Naive thymus-derived CD4-positive, alpha-beta T cell (primary cell): ENCODE measurements around the gene WDR27. TPM values are rescaled to one million over a fixed set of nuclear protein-coding genes. Genes with fewer than 3 reads are reported as not detected.

Source experiments
- ATAC-seq: fragments of 150-1000 bp; cut with Tn5 transposase; 2 replicates; pipeline ENCODE4 v1.10.0; 2021; ENCODE audit warnings: mild to moderate bottlenecking, moderate library complexity
- CTCF ChIA-PET: fragments of 350-600 bp; sonication (Branson Sonifier 250); formaldehyde crosslinking; loops from one replicate; lab custom pipeline; 2021; ENCODE audit warnings: antibody characterized with exemption; lab: Charles Lee
- POLR2A ChIA-PET: fragments of 350-600 bp; sonication (Branson Sonifier 250); formaldehyde crosslinking; loops from one replicate; lab custom pipeline; 2021; ENCODE audit warnings: antibody characterized with exemption, inconsistent platforms; lab: Charles Lee
- DNase-seq, 9 donors: peaks; one replicate each; pipeline versions ENCODE4 v3.0.0 to v3.0.0-alpha.2; 2020 to 2022; ENCODE audit warnings: mixed read lengths in 1 of 9
- H3K27ac ChIP-seq: one replicate; pipeline ENCODE4 v1.7.0; 2013; ENCODE audit warnings: mild to moderate bottlenecking, low read depth, low read length, moderate library complexity
- H3K27me3 ChIP-seq, 2 donors: one replicate each; pipeline ENCODE4 v1.7.0; 2013; ENCODE audit warnings: low read length in 2 of 2, mild to moderate bottlenecking in 2 of 2, moderate library complexity in 2 of 2; ENCODE audit not compliant: control insufficient read depth in 2 of 2, insufficient read depth in 2 of 2
- H3K36me3 ChIP-seq, 3 experiments: 1 replicate in 2 of 3; 2 replicates in 1 of 3; pipeline ENCODE4 v1.7.0; 2013; ENCODE audit warnings: low read length in 3 of 3, mild to moderate bottlenecking in 3 of 3, moderate library complexity in 1 of 3; ENCODE audit not compliant: insufficient read depth in 3 of 3, control insufficient read depth in 2 of 3
- H3K4me1 ChIP-seq, 2 donors: one replicate each; pipeline ENCODE4 v1.7.0; 2013; ENCODE audit warnings: low read length in 2 of 2, mild to moderate bottlenecking in 2 of 2, moderate library complexity in 1 of 2; ENCODE audit not compliant: control insufficient read depth in 2 of 2, insufficient read depth in 2 of 2
- H3K4me3 ChIP-seq: 2 replicates; pipeline ENCODE4 v1.7.0; 2013; ENCODE audit warnings: mild to moderate bottlenecking, low read length
- H3K9me3 ChIP-seq, 3 experiments: 1 replicate in 2 of 3; 2 replicates in 1 of 3; pipeline ENCODE4 v1.7.0; 2013; ENCODE audit warnings: low read length in 3 of 3; ENCODE audit not compliant: control insufficient read depth in 2 of 3
- H3K27ac Mint-ChIP-seq, 9 donors: one replicate each; pipeline ENCODE4 v1.8.0; 2020 to 2022; ENCODE audit warnings: mixed read lengths in 9 of 9, mild to moderate bottlenecking in 8 of 9, moderate library complexity in 5 of 9, inconsistent platforms in 2 of 9
- H3K27me3 Mint-ChIP-seq, 5 donors: one replicate each; pipeline ENCODE4 v1.8.0; 2021 to 2022; ENCODE audit warnings: mixed read lengths in 5 of 5, mild to moderate bottlenecking in 1 of 5
- H3K36me3 Mint-ChIP-seq, 5 donors: one replicate each; pipeline ENCODE4 v1.8.0; 2020 to 2022; ENCODE audit warnings: mixed read lengths in 5 of 5, mild to moderate bottlenecking in 3 of 5, inconsistent platforms in 1 of 5
- H3K4me1 Mint-ChIP-seq, 7 donors: one replicate each; pipeline ENCODE4 v1.8.0; 2020 to 2022; ENCODE audit warnings: mixed read lengths in 7 of 7, mild to moderate bottlenecking in 3 of 7, inconsistent platforms in 1 of 7
- H3K4me3 Mint-ChIP-seq, 10 donors: one replicate each; pipeline ENCODE4 v1.8.0; 2020 to 2022; ENCODE audit warnings: mild to moderate bottlenecking in 10 of 10, mixed read lengths in 10 of 10, moderate library complexity in 6 of 10, inconsistent platforms in 2 of 10
- H3K9me3 Mint-ChIP-seq, 11 donors: one replicate each; pipeline ENCODE4 v1.8.0; 2020 to 2022; ENCODE audit warnings: mixed read lengths in 11 of 11, mild to moderate bottlenecking in 4 of 11, inconsistent platforms in 1 of 11, moderate library complexity in 1 of 11
- intact Hi-C, 2 donors: fragments of 100-400 bp; cut with micrococcal nuclease; formaldehyde crosslinking; loops; one replicate each; pipeline ENCODE4 v1.15.1; 2023
- polyA plus RNA-seq, 2 donors: library from polyadenylated mRNA; unstranded; fragments of 300-500 nt; fragmentation: Illumina TruSeq; gene quantifications; one replicate each; pipeline ENCODE4 v1.2.3, GENCODE V29; 2021
- total RNA-seq, 6 experiments: library from RNA in 5 of 6; stranded (reverse) in 5 of 6; gene quantifications; 1 replicate in 5 of 6; 2 replicates in 1 of 6; pipeline ENCODE4 v1.2.3 and lab custom pipeline; 2021 to 2026

Gene WDR27
- total and polyA plus RNA-seq, 7 experiments from 2014 or later: 6.7 to 89.0 (median 36.0) TPM

DNA sequence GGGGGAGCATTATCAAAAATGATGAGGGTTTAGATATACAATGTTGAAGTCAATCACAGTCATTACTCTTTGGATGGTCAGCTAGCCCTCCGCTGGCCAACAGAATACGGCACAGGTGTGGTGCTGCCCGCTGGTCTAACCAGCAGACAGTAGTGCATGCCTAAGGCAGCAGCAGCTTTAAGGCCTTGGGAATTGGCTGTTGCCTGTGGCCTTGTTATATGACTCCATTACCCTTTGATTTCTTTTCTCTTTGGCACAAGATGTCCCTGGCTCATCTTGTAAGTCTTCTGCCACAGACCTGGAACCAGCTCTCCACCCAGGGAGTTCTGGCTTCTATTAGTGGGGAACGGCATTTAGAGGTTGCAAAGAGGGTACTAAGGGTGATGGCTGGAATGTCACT, 110.2 kb downstream of the WDR27 start:
- ATAC-seq (no peak), DNase-seq (no peak)
- Histone ChIP-seq H3K27ac (no peak overlapping the region), H3K36me3 (no peaks in the 10 kb centered on the region), H3K9me3 (no peaks in the 10 kb centered on the region), H3K4me3 (no peak overlapping the region), H3K27me3 (no peaks in the 10 kb centered on the region), H3K4me1 (peaks cover 20 to 22% of the 10 kb centered on the region in 2 donors)
- H3K9me3 Mint-ChIP-seq: peaks cover 0 to 4% (median 0%) of the 10 kb centered on the region in 11 donors
- intact Hi-C loops: no loop called here
- POLR2A ChIA-PET: no interaction called here
- no peaks in the 10 kb centered on the region for H3K27me3 Mint-ChIP-seq
- CTCF ChIA-PET: no interaction called here
- peak overlapping the region in 2 of 9 donors; percentile 9 to 22 for H3K27ac Mint-ChIP-seq
- H3K4me1 Mint-ChIP-seq: peaks cover 13 to 36% (median 24%) of the 10 kb centered on the region in 7 donors
- peaks cover 3 to 12% (median 3%) of the 10 kb centered on the region in 5 donors for H3K36me3 Mint-ChIP-seq
- H3K4me3 Mint-ChIP-seq: no peak overlapping the region

DNA sequence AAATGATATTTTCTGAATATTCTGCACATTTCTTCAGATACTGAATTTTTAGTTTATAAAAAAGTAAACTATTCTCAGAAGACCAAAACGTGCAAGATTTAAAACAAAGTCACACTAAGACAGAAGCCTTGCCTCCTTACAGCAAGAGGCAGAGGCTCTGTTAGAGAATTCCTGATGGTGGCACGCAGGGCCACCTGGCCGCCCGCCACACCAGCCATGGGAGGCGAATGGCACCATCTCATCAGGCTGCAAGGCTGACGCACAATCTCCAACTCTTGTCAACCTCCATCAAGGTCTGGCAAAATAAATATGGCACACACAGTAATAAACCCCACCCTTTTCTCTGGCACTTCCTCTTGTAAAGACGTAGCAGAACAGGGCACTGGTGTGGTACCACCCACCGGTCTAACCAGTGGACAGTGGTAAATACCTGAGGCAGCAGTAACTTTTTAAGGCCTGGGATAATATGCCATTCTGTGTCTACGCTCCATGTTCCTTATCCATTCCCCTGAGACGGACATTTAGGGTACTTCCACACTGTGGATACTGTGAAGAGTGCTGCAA, 111.4 kb downstream of the WDR27 start:
- DNase-seq (no peak), ATAC-seq (no peak)
- Histone ChIP-seq H3K27ac (peak overlapping the region; percentile 22), H3K27me3 (no peaks in the 10 kb centered on the region), H3K4me1 (peaks cover 20 to 22% of the 10 kb centered on the region in 2 donors), H3K4me3 (no peak overlapping the region), H3K9me3 (no peaks in the 10 kb centered on the region), H3K36me3 (no peaks in the 10 kb centered on the region)
- H3K4me1 Mint-ChIP-seq: peaks cover 13 to 42% (median 24%) of the 10 kb centered on the region in 7 donors
- H3K27ac Mint-ChIP-seq: peak overlapping the region in 7 of 9 donors; percentile 74 to 88 (median 82)
- POLR2A ChIA-PET: no interaction called here
- H3K27me3 Mint-ChIP-seq: no peaks in the 10 kb centered on the region
- peak overlapping the region in 4 of 10 donors; percentile 44 to 70 (median 59) for H3K4me3 Mint-ChIP-seq
- CTCF ChIA-PET: no interaction called here
- intact Hi-C loops: no loop called here
- H3K9me3 Mint-ChIP-seq: peaks cover 0 to 6% (median 0%) of the 10 kb centered on the region in 11 donors
- peaks cover 3 to 8% (median 4%) of the 10 kb centered on the region in 5 donors for H3K36me3 Mint-ChIP-seq

DNA sequence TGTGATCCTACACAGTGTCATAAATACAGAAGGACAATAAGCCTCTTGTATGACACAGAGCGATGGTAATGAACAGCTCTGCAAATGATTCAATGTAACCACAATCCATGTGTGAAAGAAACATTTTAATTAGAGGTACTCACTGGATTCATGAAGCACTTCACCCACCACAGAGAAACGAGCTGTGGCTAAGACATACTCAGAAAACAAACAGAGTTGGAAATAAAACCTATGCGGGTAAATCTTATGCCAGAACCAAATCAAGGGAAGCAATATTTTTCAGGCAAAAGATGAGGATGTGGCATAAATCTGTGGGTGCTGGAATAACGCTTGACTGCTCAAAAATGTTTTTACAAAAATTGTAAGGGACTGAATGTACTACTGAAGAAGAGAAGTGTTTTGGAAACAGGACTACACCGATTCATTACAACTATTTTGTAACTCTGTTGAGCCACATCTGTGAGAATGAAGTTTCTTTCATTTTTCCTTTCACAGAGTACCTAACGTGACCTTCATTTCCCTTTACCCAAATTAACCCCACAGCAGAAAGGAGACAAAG, 112.1 kb downstream of the WDR27 start:
- Histone ChIP-seq H3K9me3 (no peaks in the 10 kb centered on the region), H3K36me3 (no peaks in the 10 kb centered on the region), H3K4me3 (no peak overlapping the region), H3K27me3 (no peaks in the 10 kb centered on the region), H3K4me1 (peaks cover 20 to 27% of the 10 kb centered on the region in 2 donors), H3K27ac (peak overlapping the region; percentile 22)
- H3K27me3 Mint-ChIP-seq: no peaks in the 10 kb centered on the region
- intact Hi-C loops: no loop called here
- H3K4me3 Mint-ChIP-seq: peak overlapping the region in 9 of 10 donors; percentile 5 to 70 (median 45)
- ATAC-seq (peak; percentile 54), DNase-seq (peak in 4 of 9 donors; percentile 6 to 15 (median 10))
- peaks cover 3 to 8% (median 4%) of the 10 kb centered on the region in 5 donors for H3K36me3 Mint-ChIP-seq
- POLR2A ChIA-PET: no interaction called here
- H3K4me1 Mint-ChIP-seq: peaks cover 13 to 42% (median 28%) of the 10 kb centered on the region in 7 donors
- peaks cover 0 to 6% (median 0%) of the 10 kb centered on the region in 11 donors for H3K9me3 Mint-ChIP-seq
- H3K27ac Mint-ChIP-seq: peak overlapping the region; percentile 64 to 88 (median 81)
- CTCF ChIA-PET: no interaction called here

DNA sequence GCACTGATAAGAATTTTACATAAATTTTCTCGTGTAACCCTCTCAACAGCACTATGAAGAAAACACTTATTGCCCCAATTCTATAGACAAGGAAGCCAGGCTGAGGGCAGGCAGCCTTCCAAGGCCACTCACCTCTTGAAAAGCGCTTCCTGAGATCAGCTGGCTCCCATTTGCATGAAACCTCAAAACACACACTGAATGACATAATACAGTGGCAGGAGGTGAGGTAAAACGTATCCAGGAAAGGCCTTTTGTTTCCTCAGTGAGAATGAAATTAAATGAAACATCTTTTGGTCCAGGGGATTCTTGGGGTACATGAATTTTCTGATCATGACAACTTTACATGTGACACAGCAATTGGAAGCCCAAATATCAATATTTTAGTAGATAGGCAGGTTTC, 112.5 kb downstream of the WDR27 start:
- peak overlapping the region; percentile 22 for H3K27ac ChIP-seq
- peaks cover 3 to 8% (median 4%) of the 10 kb centered on the region in 5 donors for H3K36me3 Mint-ChIP-seq

DNA sequence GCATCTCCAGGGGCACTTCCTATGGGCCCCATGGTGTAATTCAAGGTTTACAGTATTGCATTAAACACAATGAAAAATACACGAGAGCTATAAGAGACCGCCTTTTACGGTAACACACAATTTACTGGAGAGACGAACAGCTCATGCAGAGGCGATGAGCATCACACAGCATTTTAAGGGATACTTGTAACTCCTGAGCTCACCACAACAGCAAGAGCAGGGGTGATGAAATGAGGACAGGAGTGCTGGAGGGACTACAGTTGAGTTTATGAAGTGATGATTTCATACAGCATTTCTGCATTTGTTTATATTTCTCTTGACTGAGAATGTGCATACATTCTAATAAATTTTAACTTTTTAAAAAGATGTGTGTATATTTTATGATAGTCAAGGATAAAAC, 113.9 kb downstream of the WDR27 start:
- H3K4me1 Mint-ChIP-seq: peaks cover 22 to 60% (median 44%) of the 10 kb centered on the region in 7 donors
- no peaks in the 10 kb centered on the region for H3K27me3 Mint-ChIP-seq
- Histone ChIP-seq H3K27ac (no peak overlapping the region), H3K27me3 (no peaks in the 10 kb centered on the region), H3K36me3 (no peaks in the 10 kb centered on the region), H3K4me1 (peaks cover 32 to 43% of the 10 kb centered on the region in 2 donors), H3K4me3 (no peak overlapping the region), H3K9me3 (no peaks in the 10 kb centered on the region)
- intact Hi-C loops: no loop called here
- H3K36me3 Mint-ChIP-seq: peaks cover 3 to 8% (median 4%) of the 10 kb centered on the region in 5 donors
- ATAC-seq: no peak
- no peak overlapping the region for H3K4me3 Mint-ChIP-seq
- peak overlapping the region in 2 of 9 donors; percentile 19 to 47 for H3K27ac Mint-ChIP-seq
- CTCF ChIA-PET: no interaction called here
- H3K9me3 Mint-ChIP-seq: peaks cover 0 to 6% (median 0%) of the 10 kb centered on the region in 11 donors
- DNase-seq: no peak
- POLR2A ChIA-PET: no interaction called here

More for the DNA sequence above, 112.5 kb downstream of the WDR27 start:
- Histone ChIP-seq H3K27me3 (no peaks in the 10 kb centered on the region), H3K4me1 (peaks cover 23 to 32% of the 10 kb centered on the region in 2 donors), H3K9me3 (no peaks in the 10 kb centered on the region), H3K36me3 (no peaks in the 10 kb centered on the region), H3K4me3 (no peak overlapping the region)
- ChIA-PET POLR2A (no interaction called here), CTCF (no interaction called here)
- intact Hi-C loops: no loop called here
- no peaks in the 10 kb centered on the region for H3K27me3 Mint-ChIP-seq
- peak in 6 of 9 donors; percentile 5 to 37 (median 23) for DNase-seq
- peak overlapping the region in 8 of 9 donors; percentile 1 to 88 (median 83) for H3K27ac Mint-ChIP-seq
- peaks cover 0 to 6% (median 0%) of the 10 kb centered on the region in 11 donors for H3K9me3 Mint-ChIP-seq
- peak overlapping the region in 8 of 10 donors; percentile 5 to 70 (median 54) for H3K4me3 Mint-ChIP-seq
- H3K4me1 Mint-ChIP-seq: peaks cover 15 to 47% (median 33%) of the 10 kb centered on the region in 7 donors
- peak; percentile 65 for ATAC-seq

DNA sequence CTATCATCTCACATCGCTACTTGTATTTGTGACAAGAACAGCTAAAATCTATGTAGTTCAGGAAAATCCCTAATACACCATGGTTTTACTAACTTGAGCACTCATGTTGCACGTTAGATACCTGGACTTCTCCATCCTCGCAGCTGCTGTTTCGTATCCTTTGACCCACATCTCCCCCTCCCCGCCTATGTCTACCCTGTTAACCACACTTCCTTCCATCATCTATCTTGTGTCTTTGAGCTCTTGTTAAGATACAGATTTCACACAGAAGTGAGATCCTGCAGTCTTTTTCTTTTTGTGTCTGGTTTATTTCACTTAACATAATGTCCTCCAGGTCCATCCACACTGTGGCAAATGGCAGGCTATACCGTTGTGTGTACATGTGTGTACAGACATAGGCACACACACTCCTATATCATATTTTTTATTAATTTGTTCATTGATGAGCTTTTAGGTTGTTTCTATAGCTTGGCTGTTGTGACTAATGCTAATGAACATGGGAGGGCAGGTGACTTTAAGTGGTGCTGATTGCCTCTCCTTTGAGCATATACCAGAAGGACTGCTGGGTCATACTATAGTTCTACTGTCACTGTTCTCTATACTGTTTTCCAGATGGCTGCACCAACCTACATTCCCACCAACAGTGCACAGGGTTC, 117.8 kb downstream of the WDR27 start:
- peak in 5 of 9 donors; percentile 27 to 41 (median 28) for DNase-seq
- peaks cover 0 to 6% (median 0%) of the 10 kb centered on the region in 11 donors for H3K9me3 Mint-ChIP-seq
- Histone ChIP-seq H3K27me3 (no peaks in the 10 kb centered on the region), H3K36me3 (no peaks in the 10 kb centered on the region), H3K4me1 (peaks cover 18 to 27% of the 10 kb centered on the region in 2 donors), H3K4me3 (no peak overlapping the region), H3K27ac (no peak overlapping the region), H3K9me3 (no peaks in the 10 kb centered on the region)
- CTCF ChIA-PET: interaction anchor here (0.7 kb wide), 1 partner anchor 646 kb away, joined by 4 read pairs; no protein-coding TSS in a partner anchor
- ATAC-seq: peak; percentile 88
- H3K4me3 Mint-ChIP-seq: peak overlapping the region in 8 of 10 donors; percentile 2 to 56 (median 29)
- intact Hi-C loops: no loop called here
- no peaks in the 10 kb centered on the region for H3K27me3 Mint-ChIP-seq
- H3K4me1 Mint-ChIP-seq: peaks cover 10 to 38% (median 22%) of the 10 kb centered on the region in 7 donors
- H3K27ac Mint-ChIP-seq: peak overlapping the region in 6 of 9 donors; percentile 6 to 38 (median 20)
- POLR2A ChIA-PET: no interaction called here
- H3K36me3 Mint-ChIP-seq: peaks cover 7 to 27% (median 22%) of the 10 kb centered on the region in 5 donors
